ENCODE results near the gene GALNT18. TPM values are rescaled to one million over a fixed set of nuclear protein-coding genes. Genes with fewer than 3 reads are reported as not detected.

The GALNT18 gene
- total and polyA plus RNA-seq, 2 of the 4 experiments (the other 2 are of a cell fraction), result 9.5 to 11.3 TPM

- Histone ChIP-seq H3K4me2 (ENCODE audit: low read depth, low read length) (no peak overlapping the region), H3K14ac (replicated peaks; ENCODE audit: low read depth, low read length) (no peak overlapping the region), H2BK20ac (ENCODE audit: low read depth, low read length) (no peak overlapping the region), H4K91ac (ENCODE audit: insufficient read depth, low read depth, low read length) (no peak overlapping the region), H3K27me3 (ENCODE audit: control insufficient read depth, insufficient read depth, low read length) (no peaks in the 10 kb centered on the region; the same call in 1 of the 2 replicates), H2AFZ (replicated peaks; ENCODE audit: low read length, poor library complexity) (no peak overlapping the region), H3K4me1 (ENCODE audit: control insufficient read depth, insufficient read depth, low read length) (no peaks in the 10 kb centered on the region), H2AK9ac (replicated peaks; ENCODE audit: low read depth, low read length, poor library complexity) (no peak overlapping the region), H3K23ac (ENCODE audit: low read depth, low read length) (no peak overlapping the region), H2AK5ac (ENCODE audit: low read depth, low read length) (no peak overlapping the region), H4K20me1 (ENCODE audit: insufficient read depth, low read length) (no peaks in the 10 kb centered on the region), H3K9me1 (ENCODE audit: insufficient read depth, low read length) (no peaks in the 10 kb centered on the region), H2BK120ac (ENCODE audit: low read depth, low read length) (no peak overlapping the region), H3K56ac (ENCODE audit: extremely low read depth, insufficient read depth, low read length) (no peak overlapping the region), H3K79me1 (ENCODE audit: low read depth in 1 of 2, low read length in 2 of 2) (no peaks in the 10 kb centered on the region; a peak in 1 of 4 replicates), H4K5ac (ENCODE audit: low read depth, low read length) (no peak overlapping the region), H2BK5ac (ENCODE audit: low read depth, low read length, poor library complexity, severe bottlenecking) (no peak overlapping the region), H3K9ac (ENCODE audit: low read depth, low read length) (no peak overlapping the region), H3K9me3 (ENCODE audit: control insufficient read depth, insufficient read depth, low read length) (no peaks in the 10 kb centered on the region), H2BK15ac (ENCODE audit: low read depth, low read length) (no peak overlapping the region), H3K4me3 (ENCODE audit: insufficient read depth, low read depth, low read length) (no peak overlapping the region), H3K27ac (ENCODE audit: insufficient read depth, low read length) (no peak overlapping the region), H3K4ac (ENCODE audit: low read depth, low read length) (no peak overlapping the region), H3K18ac (ENCODE audit: low read depth, low read length) (no peak overlapping the region), H4K8ac (ENCODE audit: low read depth in 2 of 2, low read length in 2 of 2) (no peak overlapping the region), H3K36me3 (ENCODE audit: control insufficient read depth, insufficient read depth, low read length) (no peaks in the 10 kb centered on the region)
- DNase-seq (no peak), ATAC-seq (ENCODE audit: low read depth) (no peak)
- TF ChIP-seq MXI1 (IDR thresholded peaks at IDR 0.05; ENCODE audit: borderline replicate concordance, low read depth, low read length), result no peak
- no peak for TF ChIP-seq RAD21 (IDR thresholded peaks at IDR 0.05; ENCODE audit: low read length)
- TF ChIP-seq NFE2L2 (IDR thresholded peaks at IDR 0.05; ENCODE audit: low read depth, low read length), result no peak
- TF ChIP-seq FOS (IDR thresholded peaks at IDR 0.05; ENCODE audit: low read depth, low read length), result no peak
- TF ChIP-seq RCOR1 (IDR thresholded peaks at IDR 0.05; ENCODE audit: insufficient replicate concordance, low read length), result no peak
- TF ChIP-seq CEBPB (IDR thresholded peaks at IDR 0.05; ENCODE audit: low read depth, low read length), result no peak
- TF ChIP-seq RFX5 (IDR thresholded peaks at IDR 0.05; ENCODE audit: low read depth, low read length), result no peak
- no peak for TF ChIP-seq MAZ (IDR thresholded peaks at IDR 0.05; ENCODE audit: borderline replicate concordance, low read depth, low read length)
- no peak for TF ChIP-seq MAFK (IDR thresholded peaks at IDR 0.05; ENCODE audit: low read depth, low read length)
- no peak for TF ChIP-seq SMC3 (IDR thresholded peaks at IDR 0.05; ENCODE audit: low read depth, low read length)
- TF ChIP-seq BHLHE40 (IDR thresholded peaks at IDR 0.05; ENCODE audit: low read depth, low read length), result no peak
- TF ChIP-seq CTCF (conservative IDR thresholded peaks at IDR 0.05; ENCODE audit: low read depth, low read length), result no peak
- TF ChIP-seq CHD1 (IDR thresholded peaks at IDR 0.05; ENCODE audit: low read depth, low read length), result no peak
- TF ChIP-seq, protein P1, sequence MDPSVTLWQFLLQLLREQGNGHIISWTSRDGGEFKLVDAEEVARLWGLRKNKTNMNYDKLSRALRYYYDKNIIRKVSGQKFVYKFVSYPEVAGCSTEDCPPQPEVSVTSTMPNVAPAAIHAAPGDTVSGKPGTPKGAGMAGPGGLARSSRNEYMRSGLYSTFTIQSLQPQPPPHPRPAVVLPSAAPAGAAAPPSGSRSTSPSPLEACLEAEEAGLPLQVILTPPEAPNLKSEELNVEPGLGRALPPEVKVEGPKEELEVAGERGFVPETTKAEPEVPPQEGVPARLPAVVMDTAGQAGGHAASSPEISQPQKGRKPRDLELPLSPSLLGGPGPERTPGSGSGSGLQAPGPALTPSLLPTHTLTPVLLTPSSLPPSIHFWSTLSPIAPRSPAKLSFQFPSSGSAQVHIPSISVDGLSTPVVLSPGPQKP (IDR thresholded peaks at IDR 0.05; ENCODE audit: borderline replicate concordance, low read depth, low read length), result no peak
- TF ChIP-seq, protein P2, sequence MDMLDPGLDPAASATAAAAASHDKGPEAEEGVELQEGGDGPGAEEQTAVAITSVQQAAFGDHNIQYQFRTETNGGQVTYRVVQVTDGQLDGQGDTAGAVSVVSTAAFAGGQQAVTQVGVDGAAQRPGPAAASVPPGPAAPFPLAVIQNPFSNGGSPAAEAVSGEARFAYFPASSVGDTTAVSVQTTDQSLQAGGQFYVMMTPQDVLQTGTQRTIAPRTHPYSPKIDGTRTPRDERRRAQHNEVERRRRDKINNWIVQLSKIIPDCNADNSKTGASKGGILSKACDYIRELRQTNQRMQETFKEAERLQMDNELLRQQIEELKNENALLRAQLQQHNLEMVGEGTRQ (IDR thresholded peaks at IDR 0.05; ENCODE audit: low read depth, low read length), result no peak
- TF ChIP-seq POLR2A (IDR thresholded peaks at IDR 0.05; ENCODE audit: low read depth, low read length), result no peak
- 53% methylated on average over 2 of the region's 3 CpGs; no CpG with 5 or more reads in 1 of the 2 experiments for WGBS, 2 experiments (ENCODE audit: extremely low coverage in 2 of 2, insufficient read length in 1 of 2)
- intact Hi-C loops (cut with micrococcal nuclease) (no loop called here), dilution Hi-C loops (cut with HindIII; ENCODE audit: low sequenced_read_pairs, unreplicated experiment) (no loop called here), in situ Hi-C loops (cut with MboI; ENCODE audit: low sequenced_read_pairs) (no loop called here)
- no TSS peak for BruUV-seq (replicated peaks)
- ChIA-PET CTCF (no interaction called here), POLR2A (ENCODE audit: unreplicated experiment) (no interaction called here)
These were observed 240.9 kb downstream of the GALNT18 start for GRCh38 chr11:11380883-11381282.

Measured in IMR-90 (cell line).